Measurements from ENCODE around the gene FLNB. TPM values are rescaled to one million over a fixed set of nuclear protein-coding genes. Genes with fewer than 3 reads are reported as not detected.

Gene FLNB
- total RNA-seq, 4 donors from 2014 or later = 116 to 533 (median 439) TPM

- Histone ChIP-seq H3K4me1 (peaks cover 0 to 8% (median 0%) of the 10 kb centered on the region in 4 donors), H3K9me3 (no peaks in the 10 kb centered on the region), H3K36me3 (no peaks in the 10 kb centered on the region), H3K4me3 (no peak overlapping the region), H3K27ac (no peak overlapping the region), H3K27me3 (no peaks in the 10 kb centered on the region)
- TF ChIP-seq, protein P1, sequence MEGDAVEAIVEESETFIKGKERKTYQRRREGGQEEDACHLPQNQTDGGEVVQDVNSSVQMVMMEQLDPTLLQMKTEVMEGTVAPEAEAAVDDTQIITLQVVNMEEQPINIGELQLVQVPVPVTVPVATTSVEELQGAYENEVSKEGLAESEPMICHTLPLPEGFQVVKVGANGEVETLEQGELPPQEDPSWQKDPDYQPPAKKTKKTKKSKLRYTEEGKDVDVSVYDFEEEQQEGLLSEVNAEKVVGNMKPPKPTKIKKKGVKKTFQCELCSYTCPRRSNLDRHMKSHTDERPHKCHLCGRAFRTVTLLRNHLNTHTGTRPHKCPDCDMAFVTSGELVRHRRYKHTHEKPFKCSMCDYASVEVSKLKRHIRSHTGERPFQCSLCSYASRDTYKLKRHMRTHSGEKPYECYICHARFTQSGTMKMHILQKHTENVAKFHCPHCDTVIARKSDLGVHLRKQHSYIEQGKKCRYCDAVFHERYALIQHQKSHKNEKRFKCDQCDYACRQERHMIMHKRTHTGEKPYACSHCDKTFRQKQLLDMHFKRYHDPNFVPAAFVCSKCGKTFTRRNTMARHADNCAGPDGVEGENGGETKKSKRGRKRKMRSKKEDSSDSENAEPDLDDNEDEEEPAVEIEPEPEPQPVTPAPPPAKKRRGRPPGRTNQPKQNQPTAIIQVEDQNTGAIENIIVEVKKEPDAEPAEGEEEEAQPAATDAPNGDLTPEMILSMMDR (IDR thresholded peaks at IDR 0.05) = no peak
- no peak for TF ChIP-seq POLR2A (IDR thresholded peaks at IDR 0.05)
- no peak for DNase-seq
Measured at GRCh38 chr3:58204720-58205119, 196.5 kb downstream of the FLNB start.

GRCh38 chr3:58205981-58206380 is 197.8 kb downstream of the FLNB start:
- H3K27ac ChIP-seq = no peak overlapping the region
- no peak for DNase-seq
- no peak for TF ChIP-seq POLR2A (IDR thresholded peaks at IDR 0.05)
- TF ChIP-seq, protein P1 (IDR thresholded peaks at IDR 0.05) = no peak
- H3K4me1 ChIP-seq = peaks cover 0 to 3% (median 0%) of the 10 kb centered on the region in 4 donors
- H3K9me3 ChIP-seq = no peaks in the 10 kb centered on the region
- no peaks in the 10 kb centered on the region for H3K27me3 ChIP-seq
- no peak overlapping the region for H3K4me3 ChIP-seq
- no peaks in the 10 kb centered on the region for H3K36me3 ChIP-seq

DNA sequence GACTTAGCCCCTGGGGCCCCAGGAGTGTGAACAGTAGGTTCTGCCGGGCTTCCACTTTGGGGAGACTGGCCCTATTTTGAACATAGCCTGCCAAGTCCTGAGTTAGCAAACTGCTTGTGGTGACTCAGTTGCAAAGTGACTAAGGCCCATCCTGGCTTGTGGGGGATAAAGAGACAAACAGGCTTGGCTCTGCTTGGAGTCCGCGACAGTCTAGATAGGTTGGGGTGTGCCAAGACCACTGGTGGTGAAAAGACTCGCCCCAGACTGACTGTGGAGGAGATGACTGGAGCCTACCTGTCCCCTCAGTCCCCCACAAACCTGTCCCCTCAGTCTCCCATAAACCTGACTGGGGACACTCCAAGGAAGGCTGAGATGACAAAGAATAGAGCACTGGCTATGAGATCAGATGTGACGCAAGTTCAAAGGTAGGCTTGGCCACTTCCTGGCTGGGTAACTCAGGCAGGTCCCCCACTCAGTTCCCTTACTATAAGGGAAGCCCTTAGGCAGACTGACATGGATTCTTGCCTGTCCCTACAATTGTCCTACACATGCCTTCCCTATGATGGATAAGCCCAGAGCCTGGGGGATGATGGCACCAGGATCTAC is 198.3 kb downstream of the FLNB start:
- no peaks in the 10 kb centered on the region for H3K9me3 ChIP-seq
- no peak overlapping the region for H3K27ac ChIP-seq
- no peaks in the 10 kb centered on the region for H3K36me3 ChIP-seq
- TF ChIP-seq, protein P1 (IDR thresholded peaks at IDR 0.05) = no peak
- TF ChIP-seq POLR2A (IDR thresholded peaks at IDR 0.05) = no peak
- no peak overlapping the region for H3K4me3 ChIP-seq
- no peak for DNase-seq
- no peaks in the 10 kb centered on the region for H3K4me1 ChIP-seq
- H3K27me3 ChIP-seq = no peaks in the 10 kb centered on the region

DNA sequence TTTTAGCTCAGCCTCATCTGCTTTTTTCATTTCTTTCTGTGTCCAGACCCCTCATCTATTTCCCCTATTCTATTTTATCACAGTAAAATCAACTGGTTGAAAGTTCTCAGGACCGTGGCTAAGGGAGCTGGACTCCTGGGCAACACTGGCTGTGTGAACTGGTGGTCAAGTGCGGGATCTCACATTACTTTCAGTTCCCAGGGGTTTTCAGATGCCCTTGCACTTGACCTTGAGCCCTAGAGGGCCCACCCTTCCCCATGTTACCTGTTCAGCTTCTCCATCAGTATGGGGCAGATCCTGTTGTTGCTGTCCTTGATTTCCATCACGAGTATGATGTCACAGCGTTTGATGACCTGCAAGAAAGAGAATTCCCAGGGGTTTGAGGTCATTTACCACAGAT is 199.7 kb downstream of the FLNB start:
- no peak for DNase-seq
- no peaks in the 10 kb centered on the region for H3K36me3 ChIP-seq
- H3K4me3 ChIP-seq = no peak overlapping the region
- no peaks in the 10 kb centered on the region for H3K4me1 ChIP-seq
- H3K9me3 ChIP-seq = no peaks in the 10 kb centered on the region
- H3K27ac ChIP-seq = no peak overlapping the region
- H3K27me3 ChIP-seq = no peaks in the 10 kb centered on the region
- no peak for TF ChIP-seq POLR2A (IDR thresholded peaks at IDR 0.05)
- TF ChIP-seq, protein P1 (IDR thresholded peaks at IDR 0.05) = no peak

DNA sequence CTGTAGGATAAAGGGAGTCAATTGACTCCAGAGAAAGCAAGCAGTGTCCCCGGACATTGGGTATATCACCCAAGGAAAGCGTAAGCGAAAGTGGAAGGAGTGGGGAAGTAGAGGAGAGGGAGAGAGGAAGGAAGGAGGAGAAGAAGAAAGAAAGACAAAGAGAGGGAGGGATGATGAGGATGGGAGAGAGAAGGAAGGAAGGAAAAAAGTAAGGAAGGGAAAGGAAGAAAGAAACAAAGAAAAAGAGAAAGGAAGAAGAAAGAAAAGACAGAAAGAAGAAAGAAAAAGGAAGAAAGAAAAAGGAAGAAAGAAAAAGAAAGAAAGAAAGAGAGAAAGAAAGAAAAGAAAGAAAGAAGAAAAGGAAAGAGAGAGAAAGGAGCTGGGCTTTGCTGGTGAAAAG is 201.7 kb downstream of the FLNB start:
- H3K4me1 ChIP-seq = peaks cover 0 to 2% (median 0%) of the 10 kb centered on the region in 4 donors
- no peak for DNase-seq
- TF ChIP-seq, protein P1 (IDR thresholded peaks at IDR 0.05) = no peak
- TF ChIP-seq POLR2A (IDR thresholded peaks at IDR 0.05) = no peak

More for the DNA sequence above, 201.7 kb downstream of the FLNB start:
- Histone ChIP-seq H3K27me3 (no peaks in the 10 kb centered on the region), H3K36me3 (no peaks in the 10 kb centered on the region), H3K9me3 (no peaks in the 10 kb centered on the region), H3K4me3 (no peak overlapping the region), H3K27ac (no peak overlapping the region)

Measured in Peyer's patch (tissue), 4 donors.